Natural killer cell (primary cell): ENCODE data around the gene ITGAV. TPM values are rescaled to one million over a fixed set of nuclear protein-coding genes. Genes with fewer than 3 reads are reported as not detected.

Experiments used
- ATAC-seq, 3 donors: fragments of 150-1000 bp in 2 of 3; fragments of 200-7000 bp in 1 of 3; cut with Tn5 transposase; 1 replicate in 1 of 3; 2 replicates in 2 of 3; pipeline ENCODE4 v1.10.0; 2021; ENCODE audit warnings: mild to moderate bottlenecking in 2 of 3, moderate library complexity in 2 of 3
- DNase-seq, 2 donors: peaks; one replicate each; pipeline versions ENCODE4 v3.0.0 to v3.0.0-alpha.2; 2013 to 2021; ENCODE audit warnings: mixed read lengths in 1 of 2
- H3K27ac ChIP-seq: one replicate; pipeline ENCODE4 v1.5.1; 2013; ENCODE audit warnings: mild to moderate bottlenecking, low read length
- H3K27me3 ChIP-seq: one replicate; pipeline ENCODE4 v1.6.1; 2013; ENCODE audit warnings: low read length; ENCODE audit not compliant: control insufficient read depth, insufficient read depth
- H3K36me3 ChIP-seq: one replicate; pipeline ENCODE4 v1.6.1; 2013; ENCODE audit warnings: low read length; ENCODE audit not compliant: control insufficient read depth, insufficient read depth
- H3K4me1 ChIP-seq: one replicate; pipeline ENCODE4 v1.6.1; 2013; ENCODE audit warnings: low read length; ENCODE audit not compliant: control insufficient read depth, insufficient read depth
- H3K4me3 ChIP-seq: one replicate; pipeline ENCODE4 v1.5.1; 2013; ENCODE audit warnings: low read length
- H3K9me3 ChIP-seq: one replicate; pipeline ENCODE4 v1.6.1; 2013; ENCODE audit warnings: low read length; ENCODE audit not compliant: control insufficient read depth, insufficient read depth
- H3K27ac Mint-ChIP-seq, 2 donors: one replicate each; pipeline ENCODE4 v1.8.0; 2022; ENCODE audit warnings: mild to moderate bottlenecking in 2 of 2, mixed read lengths in 2 of 2, moderate library complexity in 1 of 2
- H3K27me3 Mint-ChIP-seq, 2 donors: one replicate each; pipeline ENCODE4 v1.8.0; 2022; ENCODE audit warnings: low read depth in 2 of 2, mixed read lengths in 2 of 2
- H3K36me3 Mint-ChIP-seq: one replicate; pipeline ENCODE4 v1.8.0; 2022; ENCODE audit warnings: mixed read lengths
- H3K4me1 Mint-ChIP-seq, 2 donors: one replicate each; pipeline ENCODE4 v1.8.0; 2022; ENCODE audit warnings: mixed read lengths in 2 of 2
- H3K4me3 Mint-ChIP-seq: one replicate; pipeline ENCODE4 v1.8.0; 2022; ENCODE audit warnings: mild to moderate bottlenecking, moderate library complexity, mixed read lengths
- H3K9me3 Mint-ChIP-seq, 2 donors: one replicate each; pipeline ENCODE4 v1.8.0; 2022; ENCODE audit warnings: mixed read lengths in 2 of 2
- CTCF ChIP-seq: fragments of 200-600 bp; IDR thresholded peaks from one replicate; pipeline ENCODE4 v1.8.0; 2022; ENCODE audit warnings: antibody characterized with exemption
- WGBS: methylation state at CpG from one replicate; pipeline ENCODE4 v1.1.7; 2013; ENCODE audit warnings: missing lambda C conversion rate; ENCODE audit not compliant: insufficient coverage; 5-methylcytosine and 5-hydroxymethylcytosine counted together
- intact Hi-C: fragments of 100-400 bp; cut with micrococcal nuclease; formaldehyde crosslinking; loops from one replicate; pipeline ENCODE4 v1.14.2; 2022
- total RNA-seq, 4 donors: library from RNA; stranded (reverse); fragments of 120-200 nt in 1 of 4; gene quantifications; one replicate each; pipeline versions ENCODE4 v1.2.3 to v1.2.4, GENCODE V29; 2013 to 2022

ITGAV gene
- total RNA-seq, 3 donors from 2014 or later (not counting 1 experiment from before 2014, with no cell fraction given), result 10.7 to 14.7 (median 12.0) TPM

DNA sequence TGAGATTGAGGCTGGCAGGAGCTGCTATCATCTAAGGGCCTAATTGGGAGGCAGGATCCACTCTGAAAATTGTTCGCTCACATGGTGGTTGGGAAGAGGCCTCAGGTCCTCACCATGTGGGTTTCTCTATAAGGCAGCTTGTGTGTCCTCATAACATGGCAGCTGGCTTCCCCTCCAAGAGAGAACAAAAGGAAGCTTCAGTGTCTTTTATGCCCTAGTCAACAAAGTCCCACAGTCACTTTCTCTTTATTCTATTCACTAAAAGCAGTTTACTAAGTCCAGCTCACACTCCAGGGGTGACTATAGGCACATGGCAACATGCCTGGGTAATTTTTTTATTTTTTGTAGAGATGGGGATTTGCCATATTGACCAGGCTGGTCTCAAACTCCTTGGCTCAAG lies 5.8 kb upstream of the ITGAV start:
- Mint-ChIP-seq H3K27ac (no peak overlapping the region), H3K36me3 (no peaks in the 10 kb centered on the region), H3K9me3 (no peaks in the 10 kb centered on the region), H3K27me3 (peaks cover 9 to 21% of the 10 kb centered on the region in 2 donors), H3K4me1 (peaks cover 3% of the 10 kb centered on the region in 2 donors), H3K4me3 (no peak overlapping the region)
- Histone ChIP-seq H3K9me3 (no peaks in the 10 kb centered on the region), H3K36me3 (no peaks in the 10 kb centered on the region), H3K4me1 (peaks cover 2% of the 10 kb centered on the region), H3K4me3 (no peak overlapping the region), H3K27ac (no peak overlapping the region), H3K27me3 (no peaks in the 10 kb centered on the region)
- intact Hi-C loops, result no loop called here
- DNase-seq, result no peak
- no peak for ATAC-seq
- WGBS, result 92% methylated on average over 1 of the region's 1 CpG
- no peak for TF ChIP-seq CTCF

DNA sequence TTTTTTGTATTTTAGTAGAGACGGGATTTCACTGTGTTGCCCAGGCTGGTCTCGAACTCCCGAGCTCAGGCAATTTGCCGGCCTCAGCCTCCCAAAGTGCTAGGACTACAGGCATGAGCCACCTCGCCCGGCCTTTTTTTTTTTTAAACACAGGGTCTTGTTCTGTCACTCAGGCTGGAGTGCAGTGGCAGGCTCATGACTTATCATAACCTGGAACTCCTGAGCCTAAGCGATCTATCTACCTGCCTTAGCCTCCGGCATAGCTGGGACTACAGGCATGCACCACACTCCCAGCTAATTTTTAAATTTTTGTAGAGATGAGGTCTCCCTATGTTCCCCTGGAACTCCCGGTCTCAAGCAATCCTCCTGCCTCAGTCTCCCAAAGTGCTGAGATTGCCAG lies 1.4 kb upstream of the ITGAV start:
- Mint-ChIP-seq H3K9me3 (no peaks in the 10 kb centered on the region), H3K4me1 (peaks cover 21 to 27% of the 10 kb centered on the region in 2 donors), H3K27ac (no peak overlapping the region), H3K4me3 (no peak overlapping the region), H3K27me3 (peaks cover 9 to 11% of the 10 kb centered on the region in 2 donors), H3K36me3 (no peaks in the 10 kb centered on the region)
- TF ChIP-seq CTCF, result no peak
- intact Hi-C loops, result no loop called here
- WGBS, result 97% methylated on average over 9 of the region's 9 CpGs
- Histone ChIP-seq H3K36me3 (no peaks in the 10 kb centered on the region), H3K9me3 (no peaks in the 10 kb centered on the region), H3K4me3 (no peak overlapping the region), H3K27me3 (no peaks in the 10 kb centered on the region), H3K27ac (no peak overlapping the region), H3K4me1 (peaks cover 12% of the 10 kb centered on the region)
- DNase-seq, result no peak
- no peak for ATAC-seq

- H3K9me3 ChIP-seq, result no peaks in the 10 kb centered on the region
- H3K4me1 Mint-ChIP-seq, result peaks cover 21 to 31% of the 10 kb centered on the region in 2 donors
- peak overlapping the region; percentile 52 for H3K4me3 ChIP-seq
- intact Hi-C loops, result no loop called here
- H3K27me3 ChIP-seq, result no peaks in the 10 kb centered on the region
- peaks cover 12% of the 10 kb centered on the region for H3K4me1 ChIP-seq
- no peak for TF ChIP-seq CTCF
- peak overlapping the region; percentile 47 to 85 for H3K27ac Mint-ChIP-seq
- H3K36me3 Mint-ChIP-seq, result no peaks in the 10 kb centered on the region
- H3K4me3 Mint-ChIP-seq, result peak overlapping the region; percentile 88
- DNase-seq (peak in 1 of 2 donors; percentile 7), ATAC-seq (no peak)
- peak overlapping the region; percentile 37 for H3K27ac ChIP-seq
- H3K36me3 ChIP-seq, result no peaks in the 10 kb centered on the region
- 50% methylated on average over 14 of the region's 14 CpGs for WGBS
- H3K27me3 Mint-ChIP-seq, result peaks cover 9 to 11% of the 10 kb centered on the region in 2 donors
- no peaks in the 10 kb centered on the region for H3K9me3 Mint-ChIP-seq
Measured at GRCh38 chr2:186588940-186589611, 780 bp upstream of the ITGAV start.
